HepG2 (cell line): ENCODE measurements around the gene CCBE1.

Experiments used
- CREB3 ChIP-seq: sonication (generic); formaldehyde crosslinking; IDR thresholded peaks from 2 replicates; pipeline ENCODE4 v1.5.0; 2020; ENCODE audit warnings: missing genetic modification reagents
- CTCF ChIP-seq: sonication (generic); formaldehyde crosslinking; IDR thresholded peaks from 2 replicates; pipeline ENCODE4 v1.5.0; 2020; ENCODE audit warnings: mild to moderate bottlenecking, missing genetic modification reagents, moderate library complexity
- EZH2 ChIP-seq: conservative IDR thresholded peaks from 2 replicates; pipeline ENCODE4 v1.6.1; 2012; ENCODE audit warnings: mild to moderate bottlenecking, low read depth, low read length, moderate library complexity
- NR2F6 ChIP-seq, 2 experiments: IDR thresholded peaks; 2 replicates each; pipeline ENCODE4 v1.6.1; 2016; ENCODE audit warnings: antibody characterized with exemption in 1 of 2, mild to moderate bottlenecking in 1 of 2
- PTBP1 ChIP-seq: fragments of 200-400 bp; formaldehyde crosslinking; IDR thresholded peaks from 2 replicates; pipeline ENCODE4 v1.6.1; 2018; ENCODE audit warnings: low read length, low read depth; ENCODE audit not compliant: poor library complexity, severe bottlenecking
- RORA ChIP-seq: sonication (generic); formaldehyde crosslinking; IDR thresholded peaks from 2 replicates; pipeline ENCODE4 v1.5.0; 2020; ENCODE audit warnings: mild to moderate bottlenecking, missing genetic modification reagents, moderate library complexity
- YY1 ChIP-seq: IDR thresholded peaks from 2 replicates; pipeline ENCODE4 v1.6.1; 2011; ENCODE audit warnings: low read length, low read depth, moderate library complexity, mild to moderate bottlenecking; ENCODE audit not compliant: insufficient read depth, insufficient replicate concordance
- ZNF20 ChIP-seq: sonication (generic); formaldehyde crosslinking; IDR thresholded peaks from 2 replicates; pipeline ENCODE4 v1.4.0; 2020; ENCODE audit warnings: mild to moderate bottlenecking, moderate library complexity, missing genetic modification reagents
- ZNF264 ChIP-seq: sonication (generic); formaldehyde crosslinking; IDR thresholded peaks from 2 replicates; pipeline ENCODE4 v1.4.0; 2020; ENCODE audit warnings: missing genetic modification reagents
- ZNF432 ChIP-seq: sonication (generic); formaldehyde crosslinking; IDR thresholded peaks from 2 replicates; pipeline ENCODE4 v1.5.0; 2020; ENCODE audit warnings: missing genetic modification reagents, mild to moderate bottlenecking, borderline replicate concordance
- ZNF816 ChIP-seq: sonication (generic); formaldehyde crosslinking; IDR thresholded peaks from 2 replicates; pipeline ENCODE4 v1.8.0; 2022; ENCODE audit warnings: missing genetic modification reagents, mild to moderate bottlenecking, borderline replicate concordance

- no peak for TF ChIP-seq ZNF816
- no peak for TF ChIP-seq YY1
- no peak for TF ChIP-seq EZH2
- TF ChIP-seq ZNF20 = no peak
- no peak for TF ChIP-seq NR2F6 (IDR thresholded peaks at IDR 0.05)
- no peak for TF ChIP-seq NR2F6 (CRISPR knock-in tag; IDR thresholded peaks at IDR 0.05)
- no peak for TF ChIP-seq RORA (CRISPR knock-in tag)
- TF ChIP-seq CTCF (CRISPR knock-in tag) = peak; percentile 52
- no peak for TF ChIP-seq CREB3
- TF ChIP-seq ZNF432 (CRISPR knock-in tag) = no peak
- no peak for TF ChIP-seq ZNF264 (CRISPR knock-in tag)
- TF ChIP-seq PTBP1 = no peak
Measured at GRCh38 chr18:59631583-59632181, 65.5 kb downstream of the CCBE1 start.
